HL-60 (cell line): ENCODE results near the gene SDK1.

ENCODE experiments used
- DNase-seq, 2 experiments: peaks; one replicate each; pipeline ENCODE4 v3.0.0-alpha.2; 2010 to 2020; ENCODE audit warnings: low read depth in 1 of 2, low spot score in 1 of 2
- H3K27ac ChIP-seq: fragments of 250-450 bp; sonication (Bioruptor Pico); replicated peaks from 2 replicates; pipeline ENCODE4 v1.5.1; 2020; ENCODE audit warnings: mild to moderate bottlenecking, moderate library complexity
- H3K27me3 ChIP-seq: fragments of 250-450 bp; sonication (Bioruptor Pico); 2 replicates; pipeline ENCODE4 v1.5.1; 2021; ENCODE audit warnings: mild to moderate bottlenecking, moderate library complexity; ENCODE audit not compliant: insufficient read depth, poor library complexity, severe bottlenecking
- H3K4me3 ChIP-seq: replicated peaks from 2 replicates; pipeline ENCODE4 v1.5.1; 2011; ENCODE audit warnings: mild to moderate bottlenecking, control low read depth, low read length; ENCODE audit not compliant: insufficient read depth
- GABPA ChIP-seq: IDR thresholded peaks from 2 replicates; pipeline ENCODE4 v1.6.1; 2012; ENCODE audit warnings: low read depth
- POLR2AphosphoS5 ChIP-seq: IDR thresholded peaks from 2 replicates; pipeline ENCODE4 v1.6.1; 2012; ENCODE audit warnings: low read depth
- SPI1 ChIP-seq: IDR thresholded peaks from 2 replicates; pipeline ENCODE4 v1.6.1; 2012; ENCODE audit warnings: low read depth, mild to moderate bottlenecking, borderline replicate concordance
- TF ChIP-seq, protein P1 (sequence below): IDR thresholded peaks from one replicate; pipeline ENCODE4 v1.5.1; 2011; ENCODE audit warnings: low read length, control low read depth, inconsistent platforms; ENCODE audit not compliant: insufficient read depth
- TF ChIP-seq, protein P2 (sequence below): IDR thresholded peaks from 2 replicates; pipeline ENCODE4 v1.6.1; 2012; ENCODE audit warnings: low read depth; ENCODE audit not compliant: insufficient replicate concordance

SDK1 gene

DNA sequence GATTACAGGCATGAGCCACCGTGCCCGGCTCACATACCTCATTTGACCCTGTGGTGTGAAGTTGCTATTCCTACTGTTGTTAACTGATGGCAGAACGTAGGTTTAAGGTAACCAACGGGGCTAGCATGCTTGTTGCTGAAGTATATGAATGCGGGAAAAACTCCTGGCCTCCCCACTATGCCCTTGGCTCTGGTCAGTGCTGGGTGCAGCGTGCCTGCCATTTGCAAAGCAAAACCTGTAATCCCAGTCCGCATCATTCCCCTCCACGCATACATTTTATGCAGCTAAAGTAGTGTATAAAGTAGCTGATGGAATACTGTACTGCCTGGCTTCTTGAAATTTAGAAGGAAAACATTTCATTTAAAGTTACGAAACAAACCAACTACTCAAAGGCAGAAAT lies 273.3 kb downstream of the SDK1 start:
- DNase-seq = no peak
- no peak overlapping the region for H3K4me3 ChIP-seq
- no peaks in the 10 kb centered on the region for H3K27me3 ChIP-seq
- H3K27ac ChIP-seq = no peak overlapping the region
- TF ChIP-seq, protein P1, sequence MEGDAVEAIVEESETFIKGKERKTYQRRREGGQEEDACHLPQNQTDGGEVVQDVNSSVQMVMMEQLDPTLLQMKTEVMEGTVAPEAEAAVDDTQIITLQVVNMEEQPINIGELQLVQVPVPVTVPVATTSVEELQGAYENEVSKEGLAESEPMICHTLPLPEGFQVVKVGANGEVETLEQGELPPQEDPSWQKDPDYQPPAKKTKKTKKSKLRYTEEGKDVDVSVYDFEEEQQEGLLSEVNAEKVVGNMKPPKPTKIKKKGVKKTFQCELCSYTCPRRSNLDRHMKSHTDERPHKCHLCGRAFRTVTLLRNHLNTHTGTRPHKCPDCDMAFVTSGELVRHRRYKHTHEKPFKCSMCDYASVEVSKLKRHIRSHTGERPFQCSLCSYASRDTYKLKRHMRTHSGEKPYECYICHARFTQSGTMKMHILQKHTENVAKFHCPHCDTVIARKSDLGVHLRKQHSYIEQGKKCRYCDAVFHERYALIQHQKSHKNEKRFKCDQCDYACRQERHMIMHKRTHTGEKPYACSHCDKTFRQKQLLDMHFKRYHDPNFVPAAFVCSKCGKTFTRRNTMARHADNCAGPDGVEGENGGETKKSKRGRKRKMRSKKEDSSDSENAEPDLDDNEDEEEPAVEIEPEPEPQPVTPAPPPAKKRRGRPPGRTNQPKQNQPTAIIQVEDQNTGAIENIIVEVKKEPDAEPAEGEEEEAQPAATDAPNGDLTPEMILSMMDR = no peak
- TF ChIP-seq POLR2AphosphoS5 (no peak), SPI1 (no peak), GABPA (no peak)
- TF ChIP-seq, protein P2, sequence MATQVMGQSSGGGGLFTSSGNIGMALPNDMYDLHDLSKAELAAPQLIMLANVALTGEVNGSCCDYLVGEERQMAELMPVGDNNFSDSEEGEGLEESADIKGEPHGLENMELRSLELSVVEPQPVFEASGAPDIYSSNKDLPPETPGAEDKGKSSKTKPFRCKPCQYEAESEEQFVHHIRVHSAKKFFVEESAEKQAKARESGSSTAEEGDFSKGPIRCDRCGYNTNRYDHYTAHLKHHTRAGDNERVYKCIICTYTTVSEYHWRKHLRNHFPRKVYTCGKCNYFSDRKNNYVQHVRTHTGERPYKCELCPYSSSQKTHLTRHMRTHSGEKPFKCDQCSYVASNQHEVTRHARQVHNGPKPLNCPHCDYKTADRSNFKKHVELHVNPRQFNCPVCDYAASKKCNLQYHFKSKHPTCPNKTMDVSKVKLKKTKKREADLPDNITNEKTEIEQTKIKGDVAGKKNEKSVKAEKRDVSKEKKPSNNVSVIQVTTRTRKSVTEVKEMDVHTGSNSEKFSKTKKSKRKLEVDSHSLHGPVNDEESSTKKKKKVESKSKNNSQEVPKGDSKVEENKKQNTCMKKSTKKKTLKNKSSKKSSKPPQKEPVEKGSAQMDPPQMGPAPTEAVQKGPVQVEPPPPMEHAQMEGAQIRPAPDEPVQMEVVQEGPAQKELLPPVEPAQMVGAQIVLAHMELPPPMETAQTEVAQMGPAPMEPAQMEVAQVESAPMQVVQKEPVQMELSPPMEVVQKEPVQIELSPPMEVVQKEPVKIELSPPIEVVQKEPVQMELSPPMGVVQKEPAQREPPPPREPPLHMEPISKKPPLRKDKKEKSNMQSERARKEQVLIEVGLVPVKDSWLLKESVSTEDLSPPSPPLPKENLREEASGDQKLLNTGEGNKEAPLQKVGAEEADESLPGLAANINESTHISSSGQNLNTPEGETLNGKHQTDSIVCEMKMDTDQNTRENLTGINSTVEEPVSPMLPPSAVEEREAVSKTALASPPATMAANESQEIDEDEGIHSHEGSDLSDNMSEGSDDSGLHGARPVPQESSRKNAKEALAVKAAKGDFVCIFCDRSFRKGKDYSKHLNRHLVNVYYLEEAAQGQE = no peak

DNA sequence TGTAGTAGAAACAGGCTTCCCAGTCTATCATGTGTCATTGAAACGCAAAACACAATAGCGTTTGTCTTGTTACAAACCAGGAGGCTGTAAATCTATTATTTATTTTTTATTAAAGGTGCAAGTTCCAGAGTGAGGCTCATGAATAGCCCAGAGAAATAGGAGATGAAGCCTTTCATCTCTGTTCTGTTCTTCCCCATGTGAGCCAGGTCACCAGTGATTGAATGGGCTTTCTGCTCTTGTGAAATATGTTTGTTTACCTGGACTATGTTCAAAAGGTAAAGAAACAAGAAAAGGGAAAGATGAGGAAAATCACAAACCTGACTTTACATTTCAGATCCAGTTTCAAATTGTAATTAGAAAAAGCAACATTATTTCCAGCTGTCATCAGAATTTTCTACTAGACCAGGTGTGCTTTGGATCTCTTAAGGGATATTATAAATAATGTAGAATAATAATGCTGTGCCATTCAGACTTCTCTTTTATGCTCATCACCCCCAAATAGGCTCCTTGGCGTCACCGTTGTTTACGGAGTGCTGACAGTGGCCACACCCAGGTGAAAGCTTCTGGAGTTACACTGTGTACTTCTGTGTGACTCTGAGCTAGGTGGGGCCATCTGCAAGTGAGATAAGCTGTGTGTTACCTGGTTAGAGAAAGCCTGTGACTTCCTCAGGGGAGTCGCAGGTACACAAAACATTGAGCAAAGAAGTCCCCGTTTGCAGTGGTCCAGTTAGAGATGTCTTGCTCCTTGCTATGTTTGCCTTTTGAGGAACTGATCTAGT lies 274.9 kb downstream of the SDK1 start:
- Histone ChIP-seq H3K27me3 (no peaks in the 10 kb centered on the region), H3K27ac (no peak overlapping the region), H3K4me3 (no peak overlapping the region)
- TF ChIP-seq, protein P2 = no peak
- TF ChIP-seq GABPA (no peak), POLR2AphosphoS5 (no peak), SPI1 (no peak)
- TF ChIP-seq, protein P1 = no peak
- no peak for DNase-seq

DNA sequence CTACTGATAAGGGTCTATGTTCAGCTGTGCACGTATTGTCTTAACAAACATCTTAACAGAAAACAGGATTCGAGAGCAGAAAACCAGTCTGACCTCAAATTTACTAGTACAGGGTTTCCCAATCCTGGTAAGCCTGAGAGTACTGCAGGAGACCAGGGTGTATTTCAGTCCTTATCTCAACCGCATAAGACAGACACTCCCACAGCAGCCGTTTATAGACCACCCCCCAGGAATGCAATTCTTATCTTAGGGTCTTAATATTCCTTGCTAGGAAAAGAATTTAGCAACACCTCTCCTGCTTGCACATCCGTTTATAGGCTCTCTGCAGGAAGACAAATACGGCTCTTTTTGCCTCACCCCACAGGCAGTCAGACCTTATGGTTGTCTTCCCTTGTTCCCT lies 277.3 kb downstream of the SDK1 start:
- Histone ChIP-seq H3K27me3 (no peaks in the 10 kb centered on the region), H3K4me3 (no peak overlapping the region), H3K27ac (no peak overlapping the region)
- DNase-seq = no peak
- TF ChIP-seq POLR2AphosphoS5 (no peak), GABPA (no peak), SPI1 (no peak)
- TF ChIP-seq, protein P2 = no peak
- TF ChIP-seq, protein P1 = no peak
